Measurements from ENCODE around the gene SPTLC1.
"Not testable (repeated sequence)": the region's sequence is repeated elsewhere in the genome, so short reads cannot be mapped to it uniquely, and the experiment has no call there.

Gene SPTLC1

DNA sequence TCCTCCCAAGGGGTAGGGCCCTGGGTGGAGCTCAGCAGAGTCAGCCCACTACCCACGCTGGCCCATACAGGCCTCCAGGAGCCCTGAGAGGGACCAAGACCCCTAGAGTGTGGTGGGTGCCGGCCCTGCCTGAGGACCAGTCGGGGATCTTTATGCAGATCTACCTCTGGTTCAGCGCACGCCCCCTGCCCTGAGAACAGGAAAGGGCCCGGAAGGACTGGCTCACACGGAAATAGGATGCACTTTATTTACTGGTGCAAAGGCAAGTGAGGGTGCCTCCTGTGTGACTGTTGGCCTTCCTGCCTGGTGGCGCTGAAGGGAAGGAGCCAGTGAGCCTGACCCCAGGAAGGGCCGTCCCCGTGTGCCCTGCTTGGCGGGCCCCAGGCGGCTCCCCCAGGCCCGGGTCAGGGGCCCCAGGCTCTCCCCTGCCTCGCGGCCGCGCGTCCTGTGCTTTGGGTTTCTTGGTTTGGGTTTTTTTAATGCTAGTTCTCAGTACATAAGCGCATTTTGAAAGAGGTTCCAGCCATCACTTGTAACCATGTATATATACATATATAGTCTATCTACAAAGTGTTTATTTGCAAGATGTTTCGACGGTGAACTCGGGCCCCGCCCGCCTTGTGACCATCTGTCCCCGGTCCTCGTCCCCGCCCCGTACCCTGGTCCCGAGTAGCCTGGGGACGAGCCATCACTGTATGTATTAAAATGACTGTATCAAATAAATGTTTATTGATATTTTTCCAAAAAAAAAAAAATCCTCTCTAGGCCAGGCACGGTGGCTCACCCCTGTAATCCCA lies 88.8 kb downstream of the SPTLC1 start:
- no peak for DNase-seq

DNA sequence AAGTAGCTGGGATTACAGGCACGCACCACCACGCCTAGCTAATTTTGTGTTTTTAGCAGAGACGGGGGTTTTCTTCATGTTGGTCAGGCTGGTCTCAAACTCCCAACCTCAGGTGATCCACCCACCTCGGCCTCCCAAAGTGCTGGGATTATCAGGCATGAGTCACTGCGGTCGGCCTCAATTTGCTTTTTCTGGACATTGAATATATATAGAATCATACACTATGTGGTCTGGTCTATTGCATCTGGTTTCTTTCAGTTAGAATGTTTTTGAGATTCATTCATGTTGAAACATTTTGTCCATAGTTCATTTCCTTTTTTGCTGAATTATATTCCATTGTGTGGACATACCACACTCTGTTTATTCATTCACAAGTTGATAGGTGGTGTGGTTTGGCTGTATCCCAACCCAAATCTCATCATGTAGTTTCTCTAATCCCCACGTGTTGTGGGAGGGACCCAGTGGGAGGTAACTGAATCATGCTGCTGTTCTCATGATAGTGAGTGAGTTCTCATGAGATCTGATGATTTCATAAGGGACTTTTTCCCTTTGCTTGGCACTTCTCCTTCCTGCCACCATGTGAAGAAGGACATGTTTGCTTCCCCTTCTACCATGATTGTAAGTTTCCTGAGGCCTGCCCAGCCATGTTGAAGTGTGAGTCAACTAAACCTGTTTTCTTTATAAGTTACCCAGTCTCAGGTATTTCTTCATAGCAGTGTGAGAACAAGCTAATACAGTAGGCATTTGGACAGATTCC lies 93.2 kb downstream of the SPTLC1 start:
- not testable (repeated sequence) for DNase-seq

DNA sequence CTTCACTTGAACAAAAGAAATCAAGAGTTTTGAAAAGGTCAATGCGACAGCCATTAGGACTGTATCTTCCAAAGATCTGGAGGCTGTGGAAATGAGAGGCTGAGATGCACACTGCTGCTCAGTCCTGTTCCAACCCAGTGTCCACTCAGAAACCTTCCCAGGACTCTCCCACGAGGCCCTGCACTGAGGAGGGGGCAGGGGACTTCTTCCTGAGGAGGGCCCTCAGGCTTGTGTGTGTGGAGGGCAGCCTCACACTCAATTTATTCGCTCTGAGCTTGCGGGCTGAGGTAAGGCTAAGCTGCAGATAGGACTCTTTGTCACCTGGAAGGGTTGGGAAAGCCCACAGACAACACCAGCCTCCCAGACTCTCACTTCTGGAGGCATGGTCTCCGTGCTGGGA lies 95.6 kb downstream of the SPTLC1 start:
- DNase-seq = no peak

GRCh38 chr9:92010705-92011536 lies 104.3 kb downstream of the SPTLC1 start:
- no peak for DNase-seq

DNA sequence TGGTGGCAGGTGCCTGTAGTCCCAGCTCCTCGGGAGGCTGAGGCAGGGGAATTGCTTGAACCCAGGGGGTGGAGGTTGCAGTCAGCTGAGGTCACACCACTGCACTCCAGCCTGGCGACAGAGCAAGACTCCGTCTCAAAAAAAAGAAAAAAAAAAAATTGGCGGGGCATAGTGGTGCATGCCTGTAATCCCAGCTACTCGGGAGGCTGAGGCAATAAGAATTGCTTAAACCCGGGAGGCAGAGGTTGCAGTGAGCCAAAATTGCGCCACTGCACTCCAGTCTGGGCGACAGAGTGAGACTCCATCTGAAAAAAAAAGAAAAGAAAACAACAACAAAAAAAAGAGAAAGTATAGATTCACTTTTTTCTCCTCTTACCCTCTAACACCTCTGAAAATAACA lies 105.0 kb downstream of the SPTLC1 start:
- not testable (repeated sequence) for DNase-seq

DNA sequence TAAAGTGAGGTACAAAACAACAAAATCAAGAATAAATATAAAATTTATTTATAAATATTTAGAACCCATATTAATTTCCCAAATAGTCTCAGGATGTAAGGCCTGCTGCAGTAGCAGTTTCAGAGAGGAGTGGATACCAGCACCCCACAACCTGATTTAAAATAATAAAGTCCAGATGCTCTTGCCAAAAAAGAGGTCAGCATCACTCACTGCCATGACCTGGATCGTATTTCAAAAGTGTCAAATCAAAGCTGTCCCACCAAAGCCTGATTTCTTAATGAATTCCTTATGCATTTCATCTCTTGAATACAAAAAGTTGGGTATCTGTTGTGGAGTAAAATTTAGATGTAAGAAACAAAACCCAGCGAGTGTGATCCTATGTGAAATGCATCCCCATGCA lies 107.2 kb downstream of the SPTLC1 start:
- no peak for DNase-seq

GRCh38 chr9:92004045-92004392 lies 111.2 kb downstream of the SPTLC1 start:
- DNase-seq = no peak

- no peak for DNase-seq
Observed at GRCh38 chr9:92003308-92004044, 111.7 kb downstream of the SPTLC1 start.

GRCh38 chr9:92001948-92002347 lies 113.3 kb downstream of the SPTLC1 start:
- not testable (repeated sequence) for DNase-seq

DNA sequence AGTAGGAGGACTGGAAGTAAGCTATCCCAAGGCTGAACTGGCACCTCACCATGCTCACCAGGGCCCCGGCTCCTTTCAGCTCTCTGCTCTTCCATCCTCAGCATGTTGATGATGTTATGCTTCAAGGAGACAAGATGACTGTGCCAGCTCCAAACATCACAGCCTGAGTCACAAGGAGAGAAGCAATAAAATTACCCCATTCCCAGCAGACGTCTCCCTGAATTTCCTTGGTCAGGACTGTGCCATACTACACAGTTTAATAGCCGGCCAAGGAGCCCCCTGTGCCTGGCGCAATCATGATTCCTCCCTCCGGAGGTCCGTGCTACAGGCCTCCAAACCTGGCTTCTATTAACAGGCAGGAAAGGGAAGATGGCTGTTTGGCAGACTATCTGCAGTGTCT lies 114.0 kb downstream of the SPTLC1 start:
- DNase-seq = no peak

GRCh38 chr9:91995000-91995655 lies 120.1 kb downstream of the SPTLC1 start:
- DNase-seq = no peak

- no peak for DNase-seq
Observed at GRCh38 chr9:91994422-91994821, 120.8 kb downstream of the SPTLC1 start.

DNA sequence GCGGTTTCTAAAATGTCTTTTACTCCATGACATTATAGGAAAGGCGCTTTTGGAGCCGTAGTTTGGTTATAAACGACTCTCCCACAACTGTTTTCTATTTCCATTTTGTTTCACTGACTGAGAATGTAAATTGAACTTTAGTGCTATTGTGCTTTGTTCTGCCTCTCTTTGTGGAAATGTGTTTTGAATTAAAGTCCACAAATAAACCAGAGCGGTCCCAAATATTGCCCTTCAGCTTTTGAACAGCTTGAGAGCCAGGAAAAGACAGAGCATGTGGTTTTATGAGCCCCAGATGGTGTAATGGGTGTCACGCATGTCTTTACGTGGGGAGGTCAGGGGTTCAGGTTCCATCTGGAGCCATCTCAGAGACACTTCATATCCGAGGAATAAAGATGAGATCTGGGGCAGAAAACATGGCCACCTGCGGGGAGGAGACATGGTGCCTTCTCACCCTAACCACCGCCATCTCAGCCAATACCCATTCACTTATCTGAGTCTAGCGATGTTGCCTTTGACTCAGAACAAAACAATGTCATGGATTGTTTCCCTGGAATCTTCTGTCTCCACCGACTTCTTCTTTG lies 122.7 kb downstream of the SPTLC1 start:
- DNase-seq = no peak

- DNase-seq = no peak
Observed at GRCh38 chr9:91991721-91992341, 123.4 kb downstream of the SPTLC1 start.

- no peak for DNase-seq
Observed at GRCh38 chr9:91986248-91986647, 129.0 kb downstream of the SPTLC1 start.

GRCh38 chr9:91985692-91986091 lies 129.5 kb downstream of the SPTLC1 start:
- no peak for DNase-seq

All from NCI-H2081 treated with DMSO at 0.1 percent for 48 hours (cell line).